ENCODE data around the gene LGI2. TPM values are rescaled to one million over a fixed set of nuclear protein-coding genes. Genes with fewer than 3 reads are reported as not detected.

Gene LGI2
- total and polyA plus RNA-seq, 9 of the 15 experiments (the other 6 are each of a cell fraction or from before 2014, with no cell fraction given): 0.03 to 0.07 TPM; not detected in 7

GRCh38 chr4:25012655-25013054 is 18.1 kb downstream of the LGI2 start:
- in situ Hi-C loops (cut with MboI): no loop called here

More at GRCh38 chr4:25012655-25013054, 18.1 kb downstream of the LGI2 start:
- H4K20me1 ChIP-seq (replicated peaks; ENCODE audit: control insufficient read depth, insufficient read depth, low read length): 0 out of 2 replicates have a peak, but pooled peaks cover 4% of the 10 kb centered on the region
- H3K4me3 ChIP-seq: no peak overlapping the region
- no peaks in the 10 kb centered on the region for H3K79me2 ChIP-seq (ENCODE audit: control insufficient read depth, insufficient read depth, low read length)
- TF ChIP-seq ZNF146 (CRISPR knock-in tag; IDR thresholded peaks at IDR 0.05; ENCODE audit: unreplicated experiment): no peak
- TF ChIP-seq ZNF79 (CRISPR knock-in tag; IDR thresholded peaks at IDR 0.05; ENCODE audit: low read depth): no peak
- TF ChIP-seq, protein P1, sequence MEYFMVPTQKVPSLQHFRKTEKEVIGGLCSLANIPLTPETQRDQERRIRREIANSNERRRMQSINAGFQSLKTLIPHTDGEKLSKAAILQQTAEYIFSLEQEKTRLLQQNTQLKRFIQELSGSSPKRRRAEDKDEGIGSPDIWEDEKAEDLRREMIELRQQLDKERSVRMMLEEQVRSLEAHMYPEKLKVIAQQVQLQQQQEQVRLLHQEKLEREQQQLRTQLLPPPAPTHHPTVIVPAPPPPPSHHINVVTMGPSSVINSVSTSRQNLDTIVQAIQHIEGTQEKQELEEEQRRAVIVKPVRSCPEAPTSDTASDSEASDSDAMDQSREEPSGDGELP (CRISPR knock-in tag; IDR thresholded peaks at IDR 0.05; ENCODE audit: borderline replicate concordance): no peak
- no peak for TF ChIP-seq BCOR (IDR thresholded peaks at IDR 0.05)
- no peak for TF ChIP-seq ELF1 (tag; IDR thresholded peaks at IDR 0.05)
- no peak for TF ChIP-seq ZNF280B (CRISPR knock-in tag; IDR thresholded peaks at IDR 0.05)
- no peak for TF ChIP-seq CAMTA2 (CRISPR knock-in tag; conservative IDR thresholded peaks at IDR 0.05)
- no peak for TF ChIP-seq SNIP1 (IDR thresholded peaks at IDR 0.05; ENCODE audit: low read depth)
- no peak for TF ChIP-seq HDAC2 (IDR thresholded peaks at IDR 0.05)
- TF ChIP-seq ZNF282 (CRISPR knock-in tag; IDR thresholded peaks at IDR 0.05): no peak
- TF ChIP-seq TRIM24 (IDR thresholded peaks at IDR 0.05): no peak
- no peak for TF ChIP-seq ZFP91 (CRISPR knock-in tag; IDR thresholded peaks at IDR 0.05)
- no peak for TF ChIP-seq SIN3B (IDR thresholded peaks at IDR 0.05; ENCODE audit: low read depth)
- TF ChIP-seq NR1H2 (CRISPR knock-in tag; IDR thresholded peaks at IDR 0.05): no peak
- no peak for TF ChIP-seq ZNF699 (CRISPR knock-in tag; IDR thresholded peaks at IDR 0.05; ENCODE audit: insufficient replicate concordance)
- no peak for TF ChIP-seq CHCHD3 (CRISPR knock-in tag; IDR thresholded peaks at IDR 0.05)
- ChIA-PET CTCF (ENCODE audit: low intra/inter-chr PET ratio) (no interaction called here), POLR2A (no interaction called here)
- intact Hi-C loops (cut with micrococcal nuclease): no loop called here
- BruUV-seq (replicated peaks): no TSS peak
- WGBS (ENCODE audit: insufficient coverage, low coverage, missing lambda C conversion rate): 2% methylated on average over 8 of the region's 8 CpGs
- FAIRE-seq: no peak
- ATAC-seq: no peak
- peaks cover 45 to 47% of the 10 kb centered on the region in 2 experiments for H3K27me3 ChIP-seq (ENCODE audit: control insufficient read depth in 2 of 2, insufficient read depth in 2 of 2, low read length in 2 of 2)
- H3K9me1 ChIP-seq (ENCODE audit: control insufficient read depth, insufficient read depth, low read length): no peaks in the 10 kb centered on the region
- H2AFZ ChIP-seq (ENCODE audit: low read depth, low read length): no peak overlapping the region
- H3K4me2 ChIP-seq (ENCODE audit: insufficient read depth, low read length): no peak overlapping the region
- H3K27ac ChIP-seq (ENCODE audit: extremely low read depth, low read depth, low read length): no peak overlapping the region
- DNase-seq (ENCODE audit: extremely low read depth in 1 of 4, low spot score in 3 of 4): no peak
- H3K9me3 ChIP-seq (replicated peaks; ENCODE audit: control insufficient read depth, insufficient read depth, low read depth, low read length): no peaks in the 10 kb centered on the region
- H3K4me1 ChIP-seq (replicated peaks in 1 of 2; ENCODE audit: control insufficient read depth in 2 of 2, insufficient read depth in 2 of 2, low read length in 2 of 2): no peaks in the 10 kb centered on the region
- H3K9ac ChIP-seq (ENCODE audit: insufficient read depth in 1 of 2, low read depth in 2 of 2, low read length in 2 of 2): no peak overlapping the region
- no peaks in the 10 kb centered on the region for H3K36me3 ChIP-seq (ENCODE audit: control insufficient read depth, insufficient read depth, low read length)
